ENCODE results near the gene DNLZ. TPM values are rescaled to one million over a fixed set of nuclear protein-coding genes. Genes with fewer than 3 reads are reported as not detected.

Gene DNLZ
- total RNA-seq, 1 experiment from 2014 or later: 9.1 TPM

GRCh38 chr9:136333486-136333885 lies 30.1 kb downstream of the DNLZ start:
- peaks cover 3% of the 10 kb centered on the region; the same call in 1 of the 2 replicates for H4K20me1 ChIP-seq (ENCODE audit: insufficient read depth)
- H3K4me2 ChIP-seq: no peak overlapping the region
- H3K4me3 ChIP-seq: no peak overlapping the region
- peaks cover 4% of the 10 kb centered on the region; the same call in 1 of the 2 replicates for H3K4me1 ChIP-seq (replicated peaks; ENCODE audit: insufficient read depth)
- ChIA-PET CTCF (no interaction called here), POLR2A (ENCODE audit: unreplicated experiment) (no interaction called here)
- H3K9me3 ChIP-seq (ENCODE audit: insufficient read depth, low read depth): no peaks in the 10 kb centered on the region
- no peak for TF ChIP-seq EZH2 (IDR thresholded peaks at IDR 0.05; ENCODE audit: low read depth)
- no peak overlapping the region for H2AFZ ChIP-seq
- H3K36me3 ChIP-seq (ENCODE audit: low read depth): no peaks in the 10 kb centered on the region
- no peaks in the 10 kb centered on the region for H3K79me2 ChIP-seq (ENCODE audit: low read depth)
- BruUV-seq (replicated peaks): no TSS peak
- H3F3A ChIP-seq (ENCODE audit: insufficient read depth, low read depth): no peaks in the 10 kb centered on the region
- no peaks in the 10 kb centered on the region for H3K27me3 ChIP-seq (ENCODE audit: insufficient read depth, low read depth)
- no peak overlapping the region for H3K27ac ChIP-seq
- no peak for DNase-seq
- H3K9me2 ChIP-seq (ENCODE audit: insufficient read depth): no peaks in the 10 kb centered on the region
- intact Hi-C loops (cut with micrococcal nuclease; ENCODE audit: unreplicated experiment): no loop called here

GRCh38 chr9:136333045-136333444 lies 30.5 kb downstream of the DNLZ start:
- Histone ChIP-seq H3K27me3 (ENCODE audit: insufficient read depth, low read depth) (no peaks in the 10 kb centered on the region), H2AFZ (no peak overlapping the region), H3K79me2 (ENCODE audit: low read depth) (no peaks in the 10 kb centered on the region), H3K9me2 (ENCODE audit: insufficient read depth) (no peaks in the 10 kb centered on the region), H3K36me3 (ENCODE audit: low read depth) (no peaks in the 10 kb centered on the region), H3K4me2 (no peak overlapping the region), H3K4me3 (no peak overlapping the region), H3K27ac (no peak overlapping the region), H3K9me3 (ENCODE audit: insufficient read depth, low read depth) (no peaks in the 10 kb centered on the region), H4K20me1 (ENCODE audit: insufficient read depth) (peaks cover 5% of the 10 kb centered on the region; the same call in 1 of the 2 replicates), H3K4me1 (replicated peaks; ENCODE audit: insufficient read depth) (peaks cover 8% of the 10 kb centered on the region; the same call in 1 of the 2 replicates), H3F3A (ENCODE audit: insufficient read depth, low read depth) (no peaks in the 10 kb centered on the region)
- no peak for DNase-seq
- CTCF ChIA-PET: no interaction called here
- POLR2A ChIA-PET (ENCODE audit: unreplicated experiment): interaction anchor here (0.5 kb wide), 1 partner anchor 228 kb away, joined by 5 read pairs; no protein-coding TSS in a partner anchor
- TF ChIP-seq EZH2 (IDR thresholded peaks at IDR 0.05; ENCODE audit: low read depth): no peak
- intact Hi-C loops (cut with micrococcal nuclease; ENCODE audit: unreplicated experiment): no loop called here
- no TSS peak for BruUV-seq (replicated peaks)

GRCh38 chr9:136332482-136332983 lies 31.0 kb downstream of the DNLZ start:
- Histone ChIP-seq H3F3A (ENCODE audit: insufficient read depth, low read depth) (no peaks in the 10 kb centered on the region), H3K36me3 (ENCODE audit: low read depth) (no peaks in the 10 kb centered on the region), H2AFZ (no peak overlapping the region), H3K4me2 (no peak overlapping the region), H3K9me2 (ENCODE audit: insufficient read depth) (no peaks in the 10 kb centered on the region), H3K27me3 (ENCODE audit: insufficient read depth, low read depth) (no peaks in the 10 kb centered on the region), H3K9me3 (ENCODE audit: insufficient read depth, low read depth) (no peaks in the 10 kb centered on the region), H3K79me2 (ENCODE audit: low read depth) (no peaks in the 10 kb centered on the region), H3K4me1 (replicated peaks; ENCODE audit: insufficient read depth) (peaks cover 11% of the 10 kb centered on the region; the same call in 1 of the 2 replicates), H4K20me1 (ENCODE audit: insufficient read depth) (peaks cover 5% of the 10 kb centered on the region; the same call in 1 of the 2 replicates), H3K4me3 (no peak overlapping the region), H3K27ac (no peak overlapping the region)
- DNase-seq: no peak
- no TSS peak for BruUV-seq (replicated peaks)
- CTCF ChIA-PET: no interaction called here
- TF ChIP-seq EZH2 (IDR thresholded peaks at IDR 0.05; ENCODE audit: low read depth) (no peak), CTCF (conservative IDR thresholded peaks at IDR 0.05) (no peak)
- intact Hi-C loops (cut with micrococcal nuclease; ENCODE audit: unreplicated experiment): no loop called here
- POLR2A ChIA-PET (ENCODE audit: unreplicated experiment): interaction anchor here (0.5 kb wide), 1 partner anchor 227 kb away, joined by 5 read pairs; no protein-coding TSS in a partner anchor

- TF ChIP-seq CTCF (conservative IDR thresholded peaks at IDR 0.05): no peak
- no peak for TF ChIP-seq EZH2 (IDR thresholded peaks at IDR 0.05; ENCODE audit: low read depth)
- Histone ChIP-seq H3K4me1 (replicated peaks; ENCODE audit: insufficient read depth) (peaks cover 11% of the 10 kb centered on the region; the same call in 1 of the 2 replicates), H3K27ac (no peak overlapping the region), H3K9me3 (ENCODE audit: insufficient read depth, low read depth) (no peaks in the 10 kb centered on the region), H3K79me2 (ENCODE audit: low read depth) (no peaks in the 10 kb centered on the region), H3K27me3 (ENCODE audit: insufficient read depth, low read depth) (no peaks in the 10 kb centered on the region), H3K36me3 (ENCODE audit: low read depth) (no peaks in the 10 kb centered on the region), H3K4me2 (no peak overlapping the region), H3K4me3 (no peak overlapping the region), H4K20me1 (ENCODE audit: insufficient read depth) (peaks cover 5% of the 10 kb centered on the region; the same call in 1 of the 2 replicates), H3K9me2 (ENCODE audit: insufficient read depth) (no peaks in the 10 kb centered on the region), H3F3A (ENCODE audit: insufficient read depth, low read depth) (0 out of 2 replicates have a peak, but pooled peaks cover 1% of the 10 kb centered on the region), H2AFZ (no peak overlapping the region)
- ChIA-PET CTCF (interaction anchor here (1.2 kb wide), 1 partner anchor 14 kb away, joined by 3 read pairs; no protein-coding TSS in a partner anchor), POLR2A (ENCODE audit: unreplicated experiment) (no interaction called here)
- intact Hi-C loops (cut with micrococcal nuclease; ENCODE audit: unreplicated experiment): no loop called here
- DNase-seq: no peak
- BruUV-seq (replicated peaks): no TSS peak
Measured at GRCh38 chr9:136331556-136332481, 31.7 kb downstream of the DNLZ start.
